Measurements from ENCODE around the gene LYPD6B. TPM values are rescaled to one million over a fixed set of nuclear protein-coding genes. Genes with fewer than 3 reads are reported as not detected.

LYPD6B gene
- total and polyA plus RNA-seq, 2 experiments from 2014 or later, result 1.7 to 3.6 TPM

GRCh38 chr2:149129433-149129832, 90.9 kb downstream of the LYPD6B start:
- peaks cover 8% of the 10 kb centered on the region for H3K4me1 Mint-ChIP-seq
- H3K9me3 Mint-ChIP-seq, result no peaks in the 10 kb centered on the region
- ATAC-seq (no peak), DNase-seq (ENCODE audit: low spot score) (no peak)
- Histone ChIP-seq H3K4me1 (ENCODE audit: insufficient read depth) (0 out of 2 replicates have a peak, but pooled peaks cover 3% of the 10 kb centered on the region), H3K4me3 (no peak overlapping the region), H3F3A (replicated peaks; ENCODE audit: low read depth) (no peaks in the 10 kb centered on the region), H3K27ac (ENCODE audit: low read depth) (no peak overlapping the region), H3K36me3 (ENCODE audit: insufficient read depth) (no peaks in the 10 kb centered on the region), H4K20me1 (replicated peaks; ENCODE audit: insufficient read depth) (no peaks in the 10 kb centered on the region), H3K27me3 (ENCODE audit: insufficient read depth) (no peaks in the 10 kb centered on the region), H2AFZ (no peak overlapping the region), H3K9me2 (ENCODE audit: insufficient read depth) (no peaks in the 10 kb centered on the region), H3K4me2 (no peak overlapping the region), H3K79me2 (replicated peaks; ENCODE audit: insufficient read depth) (no peaks in the 10 kb centered on the region)
- TF ChIP-seq ZNF114 (CRISPR knock-in tag; IDR thresholded peaks at IDR 0.05) (no peak), REST (IDR thresholded peaks at IDR 0.05; ENCODE audit: unreplicated experiment) (no peak), EZH2phosphoT487 (IDR thresholded peaks at IDR 0.05; ENCODE audit: unreplicated experiment) (no peak), CREB1 (CRISPR knock-in tag; IDR thresholded peaks at IDR 0.05; ENCODE audit: low read depth) (no peak), POLR2AphosphoS5 (IDR thresholded peaks at IDR 0.05; ENCODE audit: low read depth) (no peak), NANOG (IDR thresholded peaks at IDR 0.05; ENCODE audit: borderline replicate concordance) (no peak), ETS1 (IDR thresholded peaks at IDR 0.05) (no peak), CTCF (conservative IDR thresholded peaks at IDR 0.05; ENCODE audit: low read depth in 2 of 2) (no peak), ZNF331 (CRISPR knock-in tag; IDR thresholded peaks at IDR 0.05; ENCODE audit: low read depth) (no peak), JUNB (IDR thresholded peaks at IDR 0.05; ENCODE audit: unreplicated experiment) (no peak), EZH2 (IDR thresholded peaks at IDR 0.05; ENCODE audit: low read depth, unreplicated experiment) (no peak), STAT1 (IDR thresholded peaks at IDR 0.05; ENCODE audit: unreplicated experiment) (no peak), ZNF462 (CRISPR knock-in tag; IDR thresholded peaks at IDR 0.05) (no peak)
- no peaks in the 10 kb centered on the region for H3K36me3 Mint-ChIP-seq (ENCODE audit: low read depth)
- H3K4me3 Mint-ChIP-seq, result no peak overlapping the region
- no peak overlapping the region for H3K27ac Mint-ChIP-seq
- no peaks in the 10 kb centered on the region for H3K27me3 Mint-ChIP-seq (ENCODE audit: insufficient read depth, low read depth, poor library complexity)
